Gastrocnemius medialis (tissue), 4 donors: ENCODE measurements around the gene IFRD2. TPM values are rescaled to one million over a fixed set of nuclear protein-coding genes. Genes with fewer than 3 reads are reported as not detected.

Experiments used
- ATAC-seq, 2 donors: fragments of 150-250 bp; one replicate each; pipeline ENCODE4 v1.9.1; 2016
- DNase-seq, 2 donors: peaks; one replicate each; pipeline ENCODE4 v3.0.0-alpha.2; 2019
- H3K27ac ChIP-seq, 4 donors: fragments of 200-600 bp; sonication (generic); 1 replicate in 1 of 4; 2 replicates in 3 of 4; pipeline ENCODE4 v1.5.1; 2016 to 2018; ENCODE audit warnings: mild to moderate bottlenecking in 2 of 4, moderate library complexity in 1 of 4
- H3K27me3 ChIP-seq, 3 donors: fragments of 200-600 bp; sonication (generic) in 2 of 3; 1 replicate in 1 of 3; 2 replicates in 2 of 3; pipeline versions ENCODE4 v1.5.1 to v1.6.0; 2016 to 2019; ENCODE audit warnings: mild to moderate bottlenecking in 1 of 3, moderate library complexity in 1 of 3
- H3K36me3 ChIP-seq, 2 donors: fragments of 200-600 bp; sonication (generic) in 1 of 2; one replicate each; pipeline ENCODE4 v1.5.1; 2017 to 2018
- H3K4me1 ChIP-seq, 2 donors: fragments of 200-600 bp; sonication (generic) in 1 of 2; one replicate each; pipeline ENCODE4 v1.5.1; 2016 to 2017; ENCODE audit warnings: mild to moderate bottlenecking in 2 of 2
- H3K4me3 ChIP-seq, 4 donors: fragments of 200-600 bp; sonication (generic) in 3 of 4; 1 replicate in 1 of 4; 2 replicates in 3 of 4; pipeline ENCODE4 v1.5.1; 2016 to 2019; ENCODE audit warnings: mild to moderate bottlenecking in 2 of 4
- H3K9me3 ChIP-seq, 3 donors: fragments of 200-600 bp; sonication (generic) in 2 of 3; 1 replicate in 1 of 3; 2 replicates in 2 of 3; pipeline ENCODE4 v1.5.1; 2016 to 2019
- CTCF ChIP-seq, 5 experiments: fragments of 450-650 bp in 3 of 5; fragments of 200-600 bp in 2 of 5; sonication (generic) in 2 of 5; IDR thresholded peaks in 4 of 5; conservative IDR thresholded peaks in 1 of 5; 1 replicate in 4 of 5; 2 replicates in 1 of 5; pipeline ENCODE4 v1.5.1; 2016 to 2019; ENCODE audit warnings: antibody characterized with exemption in 5 of 5, mild to moderate bottlenecking in 3 of 5, moderate library complexity in 3 of 5
- POLR2A ChIP-seq, 2 donors: fragments of 450-650 bp; IDR thresholded peaks; one replicate each; pipeline ENCODE4 v1.6.1; 2017; ENCODE audit warnings: antibody characterized with exemption in 2 of 2, mild to moderate bottlenecking in 2 of 2, moderate library complexity in 2 of 2
- in situ Hi-C, 4 donors: fragments of 200-750 bp; cut with MboI; loops; one replicate each; pipeline versions ENCODE4 v1.15.0 to v1.8.0; 2017; ENCODE audit warnings: low sequenced_read_pairs in 4 of 4
- intact Hi-C: fragments of 100-400 bp; cut with DNase I; formaldehyde crosslinking; loops from one replicate; pipeline ENCODE4 v1.15.1; 2023; ENCODE audit warnings: low total_unique reads
- total RNA-seq, 4 donors: library from RNA; depleted of rRNA; stranded (reverse); fragments of >200 nt; gene quantifications; one replicate each; pipeline versions ENCODE4 v1.1.0 to v1.2.3, GENCODE V29; 2016

IFRD2 gene
- total RNA-seq, 4 donors from 2014 or later: 111 to 145 (median 127) TPM

GRCh38 chr3:50249457-50249856 is 42.8 kb downstream of the IFRD2 start:
- H3K27me3 ChIP-seq: no peaks in the 10 kb centered on the region
- H3K36me3 ChIP-seq: peaks cover 0 to 12% of the 10 kb centered on the region in 2 donors
- peaks cover 65 to 73% of the 10 kb centered on the region in 2 donors for H3K4me1 ChIP-seq
- peak overlapping the region; percentile 80 to 96 (median 87) for H3K27ac ChIP-seq
- in situ Hi-C loops (no loop called here), intact Hi-C loops (no loop called here)
- H3K9me3 ChIP-seq: no peaks in the 10 kb centered on the region
- no peak overlapping the region for H3K4me3 ChIP-seq
- DNase-seq: no peak
- ATAC-seq: peak; percentile 36 to 45
- TF ChIP-seq POLR2A (IDR thresholded peaks at IDR 0.05): no peak
- no peak for TF ChIP-seq CTCF (IDR thresholded peaks at IDR 0.05 in 4 of 5, conservative IDR thresholded peaks at IDR 0.05 in 1 of 5)

GRCh38 chr3:50248387-50248786 is 43.8 kb downstream of the IFRD2 start:
- ATAC-seq (peak; percentile 44 to 55), DNase-seq (peak in 1 of 2 donors; percentile 60)
- no peak overlapping the region for H3K4me3 ChIP-seq
- H3K4me1 ChIP-seq: peaks cover 63 to 75% of the 10 kb centered on the region in 2 donors
- no peak for TF ChIP-seq CTCF (IDR thresholded peaks at IDR 0.05 in 4 of 5, conservative IDR thresholded peaks at IDR 0.05 in 1 of 5)
- peak in 1 of 2 donors; percentile 39 for TF ChIP-seq POLR2A (IDR thresholded peaks at IDR 0.05)
- H3K9me3 ChIP-seq: no peaks in the 10 kb centered on the region
- in situ Hi-C loops: no loop called here
- H3K27me3 ChIP-seq: no peaks in the 10 kb centered on the region
- H3K27ac ChIP-seq: peak overlapping the region; percentile 80 to 96 (median 87)
- intact Hi-C loops: no loop called here
- H3K36me3 ChIP-seq: peaks cover 0 to 10% of the 10 kb centered on the region in 2 donors

- TF ChIP-seq CTCF (IDR thresholded peaks at IDR 0.05 in 4 of 5, conservative IDR thresholded peaks at IDR 0.05 in 1 of 5) (peak in 2 of 5 experiments; percentile 6 to 28), POLR2A (IDR thresholded peaks at IDR 0.05) (no peak)
- in situ Hi-C loops: no loop called here
- intact Hi-C loops: loop anchor here (1.0 kb wide), 2 partner anchors 19 to 52 kb away; no protein-coding TSS in a partner anchor
- peak overlapping the region; percentile 80 to 96 (median 87) for H3K27ac ChIP-seq
- H3K27me3 ChIP-seq: no peaks in the 10 kb centered on the region
- no peak for DNase-seq
- H3K4me1 ChIP-seq: peaks cover 77 to 90% of the 10 kb centered on the region in 2 donors
- no peaks in the 10 kb centered on the region for H3K9me3 ChIP-seq
- no peak for ATAC-seq
- no peaks in the 10 kb centered on the region for H3K36me3 ChIP-seq
- peak overlapping the region; percentile 57 to 64 (median 61) for H3K4me3 ChIP-seq
Measured at GRCh38 chr3:50246517-50246954, 45.7 kb downstream of the IFRD2 start.

GRCh38 chr3:50245831-50246516 is 46.3 kb downstream of the IFRD2 start:
- peak; percentile 73 to 76 for ATAC-seq
- peak overlapping the region; percentile 80 to 96 (median 87) for H3K27ac ChIP-seq
- H3K36me3 ChIP-seq: no peaks in the 10 kb centered on the region
- intact Hi-C loops (loop anchor here (1.0 kb wide), 2 partner anchors 19 to 52 kb away; no protein-coding TSS in a partner anchor), in situ Hi-C loops (no loop called here)
- H3K9me3 ChIP-seq: no peaks in the 10 kb centered on the region
- no peak for TF ChIP-seq POLR2A (IDR thresholded peaks at IDR 0.05)
- peak; percentile 95 to 100 (median 99) for TF ChIP-seq CTCF (IDR thresholded peaks at IDR 0.05 in 4 of 5, conservative IDR thresholded peaks at IDR 0.05 in 1 of 5)
- H3K4me3 ChIP-seq: peak overlapping the region; percentile 57 to 64 (median 61)
- H3K4me1 ChIP-seq: peaks cover 76 to 92% of the 10 kb centered on the region in 2 donors
- DNase-seq: peak; percentile 78 to 84
- H3K27me3 ChIP-seq: no peaks in the 10 kb centered on the region
